Inflammatory macrophage treated with lipopolysaccharide for 1 hour (primary cell): ENCODE results near the gene BICRA.
"Not testable (repeated sequence)": the region's sequence is repeated elsewhere in the genome, so short reads cannot be mapped to it uniquely, and the experiment has no call there.

Experiments used
- DNase-seq, 2 donors: peaks; one replicate each; pipeline ENCODE4 v3.0.0-alpha.2; 2020 to 2022

BICRA gene

GRCh38 chr19:47631681-47632446 is 22.9 kb downstream of the BICRA start:
- no peak for DNase-seq

GRCh38 chr19:47633517-47633916 is 24.6 kb downstream of the BICRA start:
- DNase-seq, result no peak

DNA sequence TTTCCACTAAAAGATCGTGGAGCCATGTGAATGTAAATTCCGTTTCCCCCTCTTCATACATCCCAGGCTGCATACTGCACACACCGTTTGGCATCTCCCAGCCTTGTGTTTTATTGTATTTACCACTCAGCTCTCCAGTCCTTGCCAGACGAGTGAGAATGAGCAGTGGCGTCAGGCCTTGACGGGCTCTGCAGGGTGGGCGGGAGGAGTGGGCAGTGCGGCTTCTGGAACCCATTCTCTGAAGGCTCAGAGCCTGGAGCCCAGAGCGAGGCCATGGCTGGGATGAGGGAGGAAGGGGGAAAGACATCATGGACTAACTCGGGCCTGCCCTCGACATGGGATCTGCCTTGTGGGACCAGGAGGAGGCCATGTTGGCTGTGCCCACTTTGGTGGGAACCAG is 25.1 kb downstream of the BICRA start:
- DNase-seq, result no peak

- DNase-seq, result not testable (repeated sequence)
Measured at GRCh38 chr19:47635152-47635754, 26.3 kb downstream of the BICRA start.

- DNase-seq, result peak; percentile 7 to 21
Measured at GRCh38 chr19:47637550-47637949, 28.6 kb downstream of the BICRA start.

GRCh38 chr19:47641891-47642485 is 33.1 kb downstream of the BICRA start:
- no peak for DNase-seq

DNA sequence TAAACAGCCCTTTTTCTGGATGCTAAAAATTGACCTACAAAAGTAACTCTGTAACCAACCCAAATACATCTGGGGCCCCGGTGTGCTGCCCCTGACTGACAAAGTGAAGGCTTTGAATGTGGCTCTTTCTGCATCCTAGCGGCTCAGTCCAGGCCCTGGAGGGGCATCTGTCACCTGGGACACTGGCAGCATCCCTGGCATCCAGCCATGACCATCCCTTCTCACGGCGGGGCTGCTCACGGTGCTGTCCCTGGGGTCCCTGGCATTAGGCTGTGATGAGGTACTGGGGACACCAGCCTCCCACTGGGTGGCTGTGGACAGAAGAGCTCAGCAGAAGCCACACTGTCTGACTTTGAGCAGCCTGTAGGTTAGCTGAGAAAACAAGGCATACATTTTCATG is 34.3 kb downstream of the BICRA start:
- DNase-seq, result no peak

GRCh38 chr19:47644199-47644598 is 35.3 kb downstream of the BICRA start:
- no peak for DNase-seq

DNA sequence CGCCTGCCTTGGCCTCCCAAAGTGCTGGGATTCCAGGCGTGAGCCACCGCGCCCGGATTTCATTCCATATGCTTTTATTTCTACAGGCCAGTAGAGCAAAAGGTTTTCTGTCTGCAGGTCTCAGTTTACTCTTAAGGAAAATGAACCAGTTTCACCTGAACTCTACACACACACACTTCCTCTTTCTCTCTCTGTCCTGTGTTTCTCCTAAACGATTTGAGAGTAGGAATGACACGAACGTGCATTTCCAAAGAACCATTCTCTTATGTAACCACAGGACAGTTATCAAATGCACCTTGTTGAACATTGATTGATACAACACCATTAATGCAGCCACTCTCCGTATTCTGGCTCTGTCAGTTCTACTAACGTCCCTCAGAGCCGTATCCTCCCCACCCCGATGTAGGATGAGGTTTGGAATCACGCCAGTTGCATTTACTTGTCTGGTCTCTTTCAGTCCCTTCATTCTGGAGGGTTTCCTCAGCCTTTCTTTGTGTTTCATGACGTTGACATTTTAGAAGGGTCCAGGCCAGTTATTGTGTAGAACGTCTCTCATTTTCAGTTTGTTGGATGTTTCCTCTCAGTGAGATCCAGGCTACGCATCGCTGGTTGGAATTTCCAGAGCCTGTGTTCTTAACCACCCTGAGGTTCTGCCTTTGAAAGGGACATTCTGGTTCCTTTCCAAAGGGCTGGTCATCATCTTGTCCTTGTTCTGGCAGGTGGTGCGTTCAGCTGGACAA is 36.0 kb downstream of the BICRA start:
- DNase-seq, result no peak

DNA sequence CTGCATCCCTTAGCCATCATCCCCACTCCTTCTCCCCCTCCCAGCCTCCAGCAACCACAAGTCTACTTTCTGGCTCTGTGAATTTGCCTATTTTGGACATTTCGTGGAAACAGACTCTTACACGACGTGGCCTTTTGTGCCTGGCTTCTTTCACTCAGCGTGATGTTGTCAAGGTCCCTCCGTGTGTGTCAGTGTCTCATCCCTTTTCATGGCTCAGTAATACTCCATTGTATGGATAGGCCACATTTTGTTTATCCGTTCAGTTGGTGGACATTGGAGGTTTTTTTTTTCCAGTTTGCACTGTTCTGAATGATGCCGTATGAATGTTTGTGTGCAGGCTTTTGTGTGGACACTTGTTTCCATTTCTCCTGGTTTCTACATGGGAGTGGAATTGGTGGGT is 38.0 kb downstream of the BICRA start:
- no peak for DNase-seq

GRCh38 chr19:47649588-47649987 is 40.7 kb downstream of the BICRA start:
- no peak for DNase-seq

- DNase-seq, result no peak
Measured at GRCh38 chr19:47650700-47651099, 41.8 kb downstream of the BICRA start.

GRCh38 chr19:47651132-47651531 is 42.2 kb downstream of the BICRA start:
- DNase-seq, result no peak

GRCh38 chr19:47651691-47652090 is 42.8 kb downstream of the BICRA start:
- no peak for DNase-seq

- no peak for DNase-seq
Measured at GRCh38 chr19:47652285-47652684, 43.4 kb downstream of the BICRA start.

- DNase-seq, result no peak
Measured at GRCh38 chr19:47653856-47654255, 44.9 kb downstream of the BICRA start.

DNA sequence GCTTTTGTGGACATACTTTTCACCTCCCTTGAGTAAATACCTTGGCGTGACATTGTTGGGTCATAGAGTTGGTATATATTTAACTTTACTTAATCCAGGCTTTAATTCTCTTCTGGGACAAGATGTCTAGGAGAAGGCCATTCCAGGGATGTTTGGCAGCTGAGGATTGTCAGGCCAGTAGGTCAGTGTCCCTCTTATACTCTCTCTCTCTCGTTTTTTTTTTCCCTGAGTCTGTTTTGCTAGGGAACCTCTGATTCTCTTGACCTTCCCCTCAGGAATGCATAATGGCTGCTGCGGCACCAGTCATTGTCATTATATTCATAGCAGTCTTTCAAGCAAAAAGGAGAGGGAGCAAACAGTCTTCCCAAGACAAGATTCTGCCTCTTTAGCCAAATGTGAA is 48.8 kb downstream of the BICRA start:
- no peak for DNase-seq

DNA sequence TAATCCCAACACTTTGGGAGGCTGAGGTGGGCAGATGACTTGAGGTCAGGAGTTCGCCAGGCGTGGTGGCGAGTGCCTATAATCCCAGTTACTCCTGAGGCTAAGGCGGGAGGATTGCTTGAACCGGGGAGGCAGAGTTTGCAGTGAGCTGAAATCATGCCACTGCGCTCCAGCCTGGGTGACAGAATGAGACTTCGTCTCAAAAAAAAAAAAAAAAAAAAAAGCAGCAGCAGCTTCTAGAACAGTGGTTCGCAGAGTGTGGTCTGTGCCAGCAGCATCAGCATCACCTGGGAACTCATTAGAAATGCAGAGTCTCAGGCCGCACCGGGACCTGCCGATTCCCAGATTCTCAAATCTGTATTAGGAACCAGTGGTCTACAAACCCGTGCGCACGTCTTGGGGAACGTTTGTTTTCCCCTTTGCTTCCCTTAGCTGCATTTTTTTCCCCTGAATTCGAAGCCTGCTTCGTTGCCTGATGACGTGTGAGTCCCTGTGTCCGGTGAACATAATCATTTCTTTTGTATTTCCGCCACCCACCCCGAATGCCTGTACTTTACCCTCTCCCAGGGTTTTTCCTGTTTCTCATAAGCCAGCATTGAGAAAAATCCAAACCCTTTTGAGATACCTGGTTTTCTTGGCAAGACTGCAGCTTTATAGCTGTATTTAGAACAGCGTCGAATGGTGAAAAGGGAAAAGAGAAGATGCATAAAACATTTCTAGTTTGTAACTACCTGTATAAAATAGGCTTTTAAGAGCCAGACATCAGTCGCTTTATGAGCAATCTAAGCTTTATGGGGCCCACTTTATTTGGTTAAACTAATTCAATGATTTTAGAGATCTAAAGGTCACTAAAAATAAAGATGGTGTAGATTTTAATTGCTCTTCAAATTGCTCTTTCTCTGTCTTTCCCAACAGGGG is 49.8 kb downstream of the BICRA start:
- DNase-seq, result no peak

DNA sequence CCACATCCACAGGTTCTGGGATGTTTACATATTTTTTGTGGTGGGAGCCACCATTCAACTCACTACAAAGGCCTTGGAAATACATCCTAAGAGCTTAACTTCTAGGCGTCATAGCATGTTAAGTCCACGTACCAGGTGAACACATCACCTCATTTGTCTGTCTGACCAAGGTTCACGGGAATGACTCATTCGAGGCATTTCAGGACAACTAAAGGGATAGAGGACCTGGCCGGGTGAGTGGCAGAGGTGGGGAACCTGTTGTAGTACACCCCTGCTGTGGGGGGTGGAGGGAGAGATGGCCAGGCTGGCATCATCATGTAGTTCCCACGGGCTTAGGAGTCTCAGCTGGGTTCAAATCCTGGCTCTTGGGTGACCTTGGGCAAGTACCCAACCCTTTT is 51.5 kb downstream of the BICRA start:
- no peak for DNase-seq

DNA sequence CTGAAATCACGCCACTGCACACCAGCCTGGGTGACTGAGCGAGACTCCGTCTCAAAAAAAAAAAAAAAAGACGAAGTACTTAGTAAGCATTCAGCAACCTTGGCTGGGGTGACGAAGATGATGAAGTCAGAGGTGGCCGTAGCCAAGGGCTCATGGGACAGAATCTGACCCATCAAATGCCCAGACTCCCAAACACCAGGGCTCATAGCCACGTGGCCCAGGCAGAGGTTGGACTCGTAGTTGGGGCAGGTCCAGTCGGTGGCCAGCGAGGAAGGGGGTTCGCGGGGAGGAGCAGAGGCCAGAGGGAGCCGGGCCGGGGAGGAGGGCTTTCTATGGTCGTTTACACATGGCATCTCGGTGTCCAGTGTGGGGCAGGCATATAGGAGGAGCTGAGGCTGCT is 52.2 kb downstream of the BICRA start:
- DNase-seq, result no peak

- DNase-seq, result no peak
Measured at GRCh38 chr19:47661611-47662010, 52.7 kb downstream of the BICRA start.

DNA sequence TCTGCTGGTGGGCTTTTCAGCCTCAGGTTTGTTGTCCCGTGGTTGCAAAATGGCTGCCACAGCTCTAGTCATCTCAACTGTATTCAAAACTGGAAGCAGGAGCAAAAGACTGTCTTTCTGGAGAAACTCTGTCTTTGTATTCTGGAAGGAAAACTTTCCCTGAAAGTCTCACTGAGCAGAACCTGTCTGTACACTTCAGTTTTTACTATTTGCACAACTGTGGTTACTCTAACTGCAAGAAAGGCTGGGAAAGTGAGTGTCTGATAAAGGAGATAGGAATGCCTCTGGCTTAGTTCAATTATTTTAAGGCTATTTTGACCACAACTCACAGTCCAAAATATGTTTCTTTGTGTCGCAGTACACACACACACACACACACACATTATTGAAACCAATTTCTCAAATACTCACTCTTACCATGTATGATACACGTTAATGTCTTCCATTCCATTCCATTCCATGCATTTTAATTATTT is 54.5 kb downstream of the BICRA start:
- peak in 1 of 2 donors; percentile 18 for DNase-seq
